Hepatocyte (in vitro differentiated cells): ENCODE results near the gene AGAP3. TPM values are rescaled to one million over a fixed set of nuclear protein-coding genes. Genes with fewer than 3 reads are reported as not detected.

Source experiments
- DNase-seq: peaks from one replicate; pipeline ENCODE4 v3.0.0-alpha.2; 2016; ENCODE audit warnings: low spot score
- H2AFZ ChIP-seq: fragments of 200-600 bp; sonication (generic); 2 replicates; pipeline ENCODE4 v1.6.0; 2016; ENCODE audit warnings: antibody characterized with exemption, mild to moderate bottlenecking
- H3K27ac ChIP-seq: fragments of 200-600 bp; sonication (generic); 2 replicates; pipeline ENCODE4 v1.5.1; 2016; ENCODE audit warnings: mild to moderate bottlenecking
- H3K27me3 ChIP-seq: fragments of 200-600 bp; sonication (generic); 2 replicates; pipeline ENCODE4 v1.6.1; 2016
- H3K36me3 ChIP-seq: fragments of 200-600 bp; sonication (generic); replicated peaks from 2 replicates; pipeline ENCODE4 v1.5.1; 2016; ENCODE audit warnings: low read depth; ENCODE audit not compliant: insufficient read depth
- H3K4me1 ChIP-seq: fragments of 200-600 bp; sonication (generic); 2 replicates; pipeline ENCODE4 v1.5.1; 2016; ENCODE audit warnings: mild to moderate bottlenecking, moderate library complexity; ENCODE audit not compliant: insufficient read depth
- H3K4me2 ChIP-seq: fragments of 200-600 bp; sonication (generic); 2 replicates; pipeline ENCODE4 v1.6.0; 2016
- H3K4me3 ChIP-seq: fragments of 200-600 bp; sonication (generic); 2 replicates; pipeline ENCODE4 v1.5.1; 2016; ENCODE audit warnings: mild to moderate bottlenecking
- H3K79me2 ChIP-seq: fragments of 200-600 bp; sonication (generic); 2 replicates; pipeline ENCODE4 v1.6.0; 2017; ENCODE audit warnings: mild to moderate bottlenecking
- H3K9me2 ChIP-seq: fragments of 200-600 bp; sonication (generic); replicated peaks from 2 replicates; pipeline ENCODE4 v1.6.0; 2017; ENCODE audit warnings: mild to moderate bottlenecking; ENCODE audit not compliant: insufficient read depth
- H3K9me3 ChIP-seq: fragments of 200-600 bp; sonication (generic); 2 replicates; pipeline ENCODE4 v1.5.1; 2016; ENCODE audit warnings: low read depth, mild to moderate bottlenecking
- H4K20me1 ChIP-seq: fragments of 200-600 bp; sonication (generic); 2 replicates; pipeline ENCODE4 v1.6.0; 2016; ENCODE audit warnings: mild to moderate bottlenecking; ENCODE audit not compliant: insufficient read depth, poor library complexity, severe bottlenecking
- EZH2 ChIP-seq: fragments of 200-600 bp; sonication (generic); IDR thresholded peaks from 2 replicates; pipeline ENCODE4 v1.6.1; 2016; ENCODE audit warnings: antibody characterized with exemption, mild to moderate bottlenecking, borderline replicate concordance
- EZH2phosphoT487 ChIP-seq: fragments of 200-600 bp; sonication (generic); IDR thresholded peaks from one replicate; pipeline ENCODE4 v1.6.1; 2018; ENCODE audit warnings: antibody characterized with exemption, mild to moderate bottlenecking, low read depth, moderate library complexity; ENCODE audit not compliant: unreplicated experiment, severe bottlenecking
- WGBS: methylation state at CpG from one replicate; pipeline ENCODE4 v1.1.6; 2016; ENCODE audit warnings: low lambda C conversion rate; ENCODE audit errors: missing lambda C conversion rate; 5-methylcytosine and 5-hydroxymethylcytosine counted together
- polyA plus RNA-seq: library from polyadenylated mRNA; unstranded; fragments of >200 nt; fragmentation: Nextera tagmentation; extraction: Ambion mirVana; gene quantifications from 2 replicates; pipeline ENCODE4 v1.2.1, GENCODE V29; 2016
- total RNA-seq: library from RNA; depleted of rRNA; stranded (reverse); fragments of >200 nt; gene quantifications from 2 replicates; pipeline ENCODE4 v1.2.3, GENCODE V29; 2014
- TF ChIP-seq, protein P1 (sequence below): fragments of 200-600 bp; sonication (generic); IDR thresholded peaks from 2 replicates; pipeline ENCODE4 v1.5.1; 2016; ENCODE audit warnings: antibody characterized with exemption, mild to moderate bottlenecking; ENCODE audit not compliant: poor library complexity

Gene AGAP3
- total and polyA plus RNA-seq, 2 experiments from 2014 or later, result 44.0 to 56.7 TPM

GRCh38 chr7:151048911-151049463, 37.3 kb upstream of the AGAP3 start:
- H3K36me3 ChIP-seq, result no peaks in the 10 kb centered on the region
- H3K9me2 ChIP-seq, result no peaks in the 10 kb centered on the region
- no peaks in the 10 kb centered on the region for H3K79me2 ChIP-seq
- no peak overlapping the region for H3K27ac ChIP-seq
- no peak overlapping the region for H3K4me3 ChIP-seq
- no peaks in the 10 kb centered on the region for H4K20me1 ChIP-seq
- H3K27me3 ChIP-seq, result no peaks in the 10 kb centered on the region
- TF ChIP-seq EZH2 (no peak), EZH2phosphoT487 (no peak)
- TF ChIP-seq, protein P1, sequence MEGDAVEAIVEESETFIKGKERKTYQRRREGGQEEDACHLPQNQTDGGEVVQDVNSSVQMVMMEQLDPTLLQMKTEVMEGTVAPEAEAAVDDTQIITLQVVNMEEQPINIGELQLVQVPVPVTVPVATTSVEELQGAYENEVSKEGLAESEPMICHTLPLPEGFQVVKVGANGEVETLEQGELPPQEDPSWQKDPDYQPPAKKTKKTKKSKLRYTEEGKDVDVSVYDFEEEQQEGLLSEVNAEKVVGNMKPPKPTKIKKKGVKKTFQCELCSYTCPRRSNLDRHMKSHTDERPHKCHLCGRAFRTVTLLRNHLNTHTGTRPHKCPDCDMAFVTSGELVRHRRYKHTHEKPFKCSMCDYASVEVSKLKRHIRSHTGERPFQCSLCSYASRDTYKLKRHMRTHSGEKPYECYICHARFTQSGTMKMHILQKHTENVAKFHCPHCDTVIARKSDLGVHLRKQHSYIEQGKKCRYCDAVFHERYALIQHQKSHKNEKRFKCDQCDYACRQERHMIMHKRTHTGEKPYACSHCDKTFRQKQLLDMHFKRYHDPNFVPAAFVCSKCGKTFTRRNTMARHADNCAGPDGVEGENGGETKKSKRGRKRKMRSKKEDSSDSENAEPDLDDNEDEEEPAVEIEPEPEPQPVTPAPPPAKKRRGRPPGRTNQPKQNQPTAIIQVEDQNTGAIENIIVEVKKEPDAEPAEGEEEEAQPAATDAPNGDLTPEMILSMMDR, result no peak
- H2AFZ ChIP-seq, result no peak overlapping the region
- H3K4me2 ChIP-seq, result no peak overlapping the region
- peaks cover 8% of the 10 kb centered on the region for H3K4me1 ChIP-seq
- WGBS, result 94% methylated on average over 37 of the region's 38 CpGs
- H3K9me3 ChIP-seq, result no peaks in the 10 kb centered on the region
- no peak for DNase-seq

- Histone ChIP-seq H3K4me2 (peak overlapping the region; percentile 77), H3K4me3 (no peak overlapping the region), H3K36me3 (no peaks in the 10 kb centered on the region), H3K79me2 (no peaks in the 10 kb centered on the region), H3K27me3 (no peaks in the 10 kb centered on the region), H3K4me1 (peaks cover 8% of the 10 kb centered on the region), H3K9me2 (no peaks in the 10 kb centered on the region), H4K20me1 (no peaks in the 10 kb centered on the region), H3K9me3 (no peaks in the 10 kb centered on the region), H2AFZ (no peak overlapping the region), H3K27ac (no peak overlapping the region)
- TF ChIP-seq, protein P1, result no peak
- TF ChIP-seq EZH2phosphoT487, result no peak
- no peak for TF ChIP-seq EZH2
- WGBS, result under 1% methylated on average over 17 of the region's 50 CpGs
- DNase-seq, result peak; percentile 90
Measured at GRCh38 chr7:151051108-151051507, 35.2 kb upstream of the AGAP3 start.

- H3K27ac ChIP-seq, result no peak overlapping the region
- H4K20me1 ChIP-seq, result no peaks in the 10 kb centered on the region
- H2AFZ ChIP-seq, result no peak overlapping the region
- peaks cover 6% of the 10 kb centered on the region for H3K79me2 ChIP-seq
- no peaks in the 10 kb centered on the region for H3K9me2 ChIP-seq
- H3K4me1 ChIP-seq, result peaks cover 6% of the 10 kb centered on the region
- no peak overlapping the region for H3K4me2 ChIP-seq
- H3K9me3 ChIP-seq, result no peaks in the 10 kb centered on the region
- no peak for DNase-seq
- no peaks in the 10 kb centered on the region for H3K36me3 ChIP-seq
- H3K27me3 ChIP-seq, result no peaks in the 10 kb centered on the region
- no peak overlapping the region for H3K4me3 ChIP-seq
- 97% methylated on average over 3 of the region's 4 CpGs for WGBS
- TF ChIP-seq EZH2phosphoT487, result no peak
Measured at GRCh38 chr7:151053096-151053495, 33.2 kb upstream of the AGAP3 start.

- Histone ChIP-seq H3K36me3 (no peaks in the 10 kb centered on the region), H3K79me2 (peaks cover 6% of the 10 kb centered on the region), H3K4me1 (peaks cover 11% of the 10 kb centered on the region), H3K4me2 (no peak overlapping the region), H3K27me3 (no peaks in the 10 kb centered on the region), H2AFZ (no peak overlapping the region), H3K27ac (no peak overlapping the region), H4K20me1 (no peaks in the 10 kb centered on the region), H3K9me2 (no peaks in the 10 kb centered on the region), H3K9me3 (no peaks in the 10 kb centered on the region), H3K4me3 (no peak overlapping the region)
- WGBS, result 85% methylated on average over 7 of the region's 8 CpGs
- DNase-seq, result no peak
- TF ChIP-seq, protein P1, result no peak
- no peak for TF ChIP-seq EZH2phosphoT487
- no peak for TF ChIP-seq EZH2
Measured at GRCh38 chr7:151053751-151054150, 32.5 kb upstream of the AGAP3 start.
